PFSK-1 (cell line): Measurements from ENCODE around the gene CLASP1.

Experiments
- REST ChIP-seq, 2 experiments: IDR thresholded peaks; 2 replicates each; pipeline versions ENCODE4 v1.6.1 to v1.8.0; 2011 to 2012; ENCODE audit warnings: low read depth in 2 of 2, low read length in 2 of 2, control low read depth in 1 of 2, inconsistent platforms in 1 of 2, mild to moderate bottlenecking in 1 of 2, moderate library complexity in 1 of 2; ENCODE audit not compliant: insufficient read depth in 1 of 2
- SIN3A ChIP-seq: IDR thresholded peaks from 2 replicates; pipeline ENCODE4 v1.6.1; 2012; ENCODE audit warnings: mild to moderate bottlenecking, low read length, moderate library complexity, borderline replicate concordance; ENCODE audit not compliant: insufficient read depth

GRCh38 chr2:121324601-121325000 is 324.7 kb downstream of the CLASP1 start:
- no peak for TF ChIP-seq REST (IDR thresholded peaks at IDR 0.05; ENCODE audit: insufficient read depth in 1 of 2, low read depth in 2 of 2, low read length in 2 of 2)
- no peak for TF ChIP-seq SIN3A
